Smooth muscle cell of the umbilical artery (primary cell): ENCODE measurements around the gene CCNB3. TPM values are rescaled to one million over a fixed set of nuclear protein-coding genes. Genes with fewer than 3 reads are reported as not detected.

Experiments
- total RNA-seq: library from RNA; depleted of rRNA; stranded (reverse); fragments of >200 nt; gene quantifications from 2 replicates; pipeline ENCODE4 v1.2.3, GENCODE V29; 2014

Gene CCNB3
- total RNA-seq, result 0.09 and 0.30 TPM in 2 replicates

GRCh38 chrX:50204364-50204899 lies at the start of gene CCNB3:
Gene CCNB3 (plus strand): TSS chrX:50204765. CDS start chrX:50285164, 80,399 bp downstream.

GRCh38 chrX:50200907-50201306 lies 3.7 kb upstream of the CCNB3 start, which contains the start of gene AKAP4:
Gene AKAP4 (minus strand): TSS chrX:50201007. CDS start chrX:50200889, 118 bp downstream.

Other genes with a start within 250 kb of the CCNB3 start
- gene AKAP4, start 3.8 kb upstream of the CCNB3 start, total RNA-seq, result not detected in 2 replicates